Measurements from ENCODE around the gene GFOD1. TPM values are rescaled to one million over a fixed set of nuclear protein-coding genes. Genes with fewer than 3 reads are reported as not detected.
"Not testable (repeated sequence)": the region's sequence is repeated elsewhere in the genome, so short reads cannot be mapped to it uniquely, and the experiment has no call there.

GFOD1 gene
- total RNA-seq, 2 experiments from 2014 or later: 22.6 to 35.0 TPM

DNA sequence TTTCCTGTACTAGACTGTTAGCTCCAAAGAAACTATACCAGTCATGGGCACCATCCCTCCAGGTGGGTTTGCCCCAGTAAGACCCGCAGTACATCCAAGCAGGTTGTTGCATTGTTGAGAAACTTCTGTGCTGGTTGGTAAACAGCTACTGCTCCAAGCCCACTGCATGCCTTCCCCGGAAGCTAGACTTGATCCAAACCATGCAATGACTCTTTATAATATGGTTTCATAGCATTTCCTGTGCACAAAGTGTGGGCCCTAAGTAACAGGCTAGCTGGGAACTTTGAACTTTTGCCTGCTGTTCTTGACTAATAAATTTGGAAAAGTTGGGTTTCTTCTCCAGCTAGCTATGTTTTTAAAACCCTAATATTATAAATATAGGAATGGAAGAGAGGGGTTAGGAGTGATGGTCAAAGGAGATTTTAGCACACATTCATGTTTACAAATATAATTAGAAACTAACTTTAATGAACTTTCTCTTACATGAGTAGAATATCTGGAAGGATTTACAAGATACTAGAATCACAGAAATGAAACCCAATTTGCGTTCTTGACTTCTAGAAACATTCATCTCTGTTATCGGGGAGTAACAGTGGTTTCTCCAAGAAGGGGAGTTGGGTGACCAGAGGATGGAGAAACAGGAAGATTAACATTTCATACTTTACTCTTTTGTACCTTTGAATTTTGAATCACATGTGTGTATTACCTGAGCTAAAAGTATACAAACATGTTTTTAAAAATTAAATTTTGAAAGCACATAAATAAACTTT, 51.7 kb downstream of the GFOD1 start:
- Histone ChIP-seq H3K36me3 (ENCODE audit: insufficient read depth, low read length) (peaks cover 16% of the 10 kb centered on the region), H3K4me1 (ENCODE audit: insufficient read depth, low read length, poor library complexity, severe bottlenecking) (peaks cover 26% of the 10 kb centered on the region)

DNA sequence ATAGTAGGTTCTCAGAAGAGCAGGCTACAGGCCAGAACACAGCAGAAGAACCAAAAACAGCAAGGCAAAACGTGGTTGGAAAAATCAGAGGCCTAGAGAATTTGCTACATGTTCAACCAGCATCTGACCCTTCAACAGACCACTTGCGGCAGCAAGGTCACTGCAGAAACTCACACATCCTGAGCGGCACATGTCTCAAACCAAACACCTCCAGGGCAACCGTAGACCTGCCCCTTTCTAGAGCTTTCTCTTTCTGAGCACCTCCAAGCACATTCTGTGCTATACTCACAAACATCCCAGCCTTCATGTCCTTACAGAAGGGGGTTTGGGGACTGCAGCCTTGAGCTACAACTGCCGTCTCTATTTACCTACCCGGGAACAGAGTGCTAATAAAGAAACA, 52.6 kb downstream of the GFOD1 start:
- TF ChIP-seq, protein P1, sequence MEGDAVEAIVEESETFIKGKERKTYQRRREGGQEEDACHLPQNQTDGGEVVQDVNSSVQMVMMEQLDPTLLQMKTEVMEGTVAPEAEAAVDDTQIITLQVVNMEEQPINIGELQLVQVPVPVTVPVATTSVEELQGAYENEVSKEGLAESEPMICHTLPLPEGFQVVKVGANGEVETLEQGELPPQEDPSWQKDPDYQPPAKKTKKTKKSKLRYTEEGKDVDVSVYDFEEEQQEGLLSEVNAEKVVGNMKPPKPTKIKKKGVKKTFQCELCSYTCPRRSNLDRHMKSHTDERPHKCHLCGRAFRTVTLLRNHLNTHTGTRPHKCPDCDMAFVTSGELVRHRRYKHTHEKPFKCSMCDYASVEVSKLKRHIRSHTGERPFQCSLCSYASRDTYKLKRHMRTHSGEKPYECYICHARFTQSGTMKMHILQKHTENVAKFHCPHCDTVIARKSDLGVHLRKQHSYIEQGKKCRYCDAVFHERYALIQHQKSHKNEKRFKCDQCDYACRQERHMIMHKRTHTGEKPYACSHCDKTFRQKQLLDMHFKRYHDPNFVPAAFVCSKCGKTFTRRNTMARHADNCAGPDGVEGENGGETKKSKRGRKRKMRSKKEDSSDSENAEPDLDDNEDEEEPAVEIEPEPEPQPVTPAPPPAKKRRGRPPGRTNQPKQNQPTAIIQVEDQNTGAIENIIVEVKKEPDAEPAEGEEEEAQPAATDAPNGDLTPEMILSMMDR (conservative IDR thresholded peaks at IDR 0.05; ENCODE audit: low read length): no peak
- no peak for TF ChIP-seq EZH2phosphoT487 (IDR thresholded peaks at IDR 0.05; ENCODE audit: borderline replicate concordance, low read depth, low read length)
- Histone ChIP-seq H3K4me1 (ENCODE audit: insufficient read depth, low read length, poor library complexity, severe bottlenecking) (peaks cover 26% of the 10 kb centered on the region), H3K9me2 (ENCODE audit: insufficient read depth, low read length) (no peaks in the 10 kb centered on the region), H4K20me1 (ENCODE audit: insufficient read depth, low read length) (no peaks in the 10 kb centered on the region), H3K4me2 (ENCODE audit: low read length) (no peak overlapping the region), H2AFZ (ENCODE audit: low read length) (no peak overlapping the region), H3K27ac (ENCODE audit: low read depth, low read length, poor library complexity, severe bottlenecking) (no peak overlapping the region), H3K36me3 (ENCODE audit: insufficient read depth, low read length) (peaks cover 16% of the 10 kb centered on the region), H3K9me3 (ENCODE audit: low read length) (no peaks in the 10 kb centered on the region; the same call in 1 of the 2 replicates), H3K4me3 (ENCODE audit: low read depth, low read length, poor library complexity, severe bottlenecking) (no peak overlapping the region), H3K79me2 (ENCODE audit: insufficient read depth, low read depth, low read length) (peaks cover 23% of the 10 kb centered on the region; the same call in 1 of the 2 replicates)
- ChIA-PET POLR2A (no interaction called here), CTCF (ENCODE audit: unreplicated experiment) (no interaction called here)
- intact Hi-C loops (cut with micrococcal nuclease; ENCODE audit: unreplicated experiment): no loop called here
- BruUV-seq (replicated peaks): no TSS peak
- DNase-seq (ENCODE audit: low spot score): no peak

More for the DNA sequence above, 51.7 kb downstream of the GFOD1 start:
- intact Hi-C loops (cut with micrococcal nuclease; ENCODE audit: unreplicated experiment): no loop called here
- H3K4me2 ChIP-seq (ENCODE audit: low read length): no peak overlapping the region
- no peak overlapping the region for H2AFZ ChIP-seq (ENCODE audit: low read length)
- H3K4me3 ChIP-seq (ENCODE audit: low read depth, low read length, poor library complexity, severe bottlenecking): no peak overlapping the region
- no peaks in the 10 kb centered on the region for H4K20me1 ChIP-seq (ENCODE audit: insufficient read depth, low read length)
- ChIA-PET POLR2A (interaction anchor here (0.8 kb wide), 1 partner anchor 21 kb away, joined by 3 read pairs; no protein-coding TSS in a partner anchor), CTCF (ENCODE audit: unreplicated experiment) (no interaction called here)
- no TSS peak for BruUV-seq (replicated peaks)
- DNase-seq (ENCODE audit: low spot score): no peak
- no peaks in the 10 kb centered on the region; the same call in 1 of the 2 replicates for H3K9me3 ChIP-seq (ENCODE audit: low read length)
- no peaks in the 10 kb centered on the region for H3K9me2 ChIP-seq (ENCODE audit: insufficient read depth, low read length)
- peaks cover 23% of the 10 kb centered on the region; the same call in 1 of the 2 replicates for H3K79me2 ChIP-seq (ENCODE audit: insufficient read depth, low read depth, low read length)
- H3K27ac ChIP-seq (ENCODE audit: low read depth, low read length, poor library complexity, severe bottlenecking): no peak overlapping the region
- TF ChIP-seq, protein P1 (conservative IDR thresholded peaks at IDR 0.05; ENCODE audit: low read length): no peak
- no peak for TF ChIP-seq EZH2phosphoT487 (IDR thresholded peaks at IDR 0.05; ENCODE audit: borderline replicate concordance, low read depth, low read length)

DNA sequence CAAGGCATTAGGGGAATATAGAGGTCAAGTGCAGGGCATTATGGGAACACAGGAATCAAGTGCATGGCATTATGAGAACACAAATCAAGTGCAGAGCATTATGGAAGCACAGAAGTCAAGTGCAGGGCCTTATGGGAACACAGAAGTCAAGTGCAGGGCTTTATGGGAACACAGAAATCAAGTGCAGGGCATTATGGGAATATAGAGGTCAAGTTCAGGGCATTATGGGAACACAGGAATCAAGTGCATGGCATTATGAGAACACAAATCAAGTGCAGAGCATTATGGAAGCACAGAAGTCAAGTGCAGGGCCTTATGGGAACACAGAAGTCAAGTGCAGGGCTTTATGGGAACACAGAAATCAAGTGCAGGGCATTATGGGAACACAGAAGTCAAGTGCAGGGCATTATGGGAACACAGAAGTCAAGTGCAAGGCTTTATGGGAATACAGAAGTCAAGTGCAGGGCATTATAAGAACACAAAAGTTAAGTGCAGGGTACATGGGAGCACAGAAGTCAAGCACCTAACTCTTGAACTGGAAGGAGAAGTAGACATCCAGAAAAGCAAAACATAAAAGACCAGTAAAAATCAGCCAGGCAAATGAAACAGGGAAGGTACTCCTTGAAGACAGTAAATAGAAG, 53.1 kb downstream of the GFOD1 start:
- Histone ChIP-seq H3K36me3 (ENCODE audit: insufficient read depth, low read length) (peaks cover 16% of the 10 kb centered on the region), H3K4me1 (ENCODE audit: insufficient read depth, low read length, poor library complexity, severe bottlenecking) (peaks cover 30% of the 10 kb centered on the region), H3K79me2 (ENCODE audit: insufficient read depth, low read depth, low read length) (peaks cover 23% of the 10 kb centered on the region; the same call in 1 of the 2 replicates)
- H2AFZ ChIP-seq (ENCODE audit: low read length); H3K27ac ChIP-seq (ENCODE audit: low read depth, low read length, poor library complexity, severe bottlenecking); H4K20me1 ChIP-seq (ENCODE audit: insufficient read depth, low read length); DNase-seq (ENCODE audit: low spot score); intact Hi-C loops (cut with micrococcal nuclease; ENCODE audit: unreplicated experiment); POLR2A ChIA-PET; H3K9me3 ChIP-seq (ENCODE audit: low read length); H3K4me3 ChIP-seq (ENCODE audit: low read depth, low read length, poor library complexity, severe bottlenecking); H3K9me2 ChIP-seq (ENCODE audit: insufficient read depth, low read length); BruUV-seq (replicated peaks); CTCF ChIA-PET (ENCODE audit: unreplicated experiment); H3K4me2 ChIP-seq (ENCODE audit: low read length): not testable (repeated sequence)

Measured in OCI-LY7 (cell line).